PC-3 (cell line): ENCODE data around the gene TMEM18. TPM values are rescaled to one million over a fixed set of nuclear protein-coding genes. Genes with fewer than 3 reads are reported as not detected.

Experiments
- ATAC-seq: fragments of 200-7000 bp; cut with Tn5 transposase; 2 replicates; pipeline ENCODE4 v1.9.1; 2020; ENCODE audit warnings: mild to moderate bottlenecking, moderate library complexity
- BruUV-seq: library from RNA; stranded (reverse); fragments of 400-500 nt; replicated peaks from 2 replicates; lab custom pipeline; 2021; lab: Mats Ljungman, UMichigan
- CTCF ChIA-PET: fragments of 300-600 bp; sonication (Branson Sonifier 250); formaldehyde crosslinking; loops from one replicate; lab custom pipeline; 2022; ENCODE audit warnings: antibody characterized with exemption; lab: Charles Lee
- POLR2A ChIA-PET: fragments of 300-600 bp; sonication (Branson Sonifier 250); formaldehyde crosslinking; loops from one replicate; lab custom pipeline; 2022; ENCODE audit warnings: antibody characterized with exemption; ENCODE audit not compliant: unreplicated experiment; lab: Charles Lee
- DNase-seq: peaks from one replicate; pipeline ENCODE4 v3.0.0-alpha.2; 2015
- H2AFZ ChIP-seq: fragments of 300-600 bp; sonication (generic); 2 replicates; pipeline ENCODE4 v1.6.0; 2016; ENCODE audit warnings: antibody characterized with exemption, low read length
- H3F3A ChIP-seq: fragments of 300-600 bp; sonication (generic); one replicate; pipeline ENCODE4 v1.6.0; 2017; ENCODE audit warnings: antibody characterized with exemption, low read length, control low read depth, mild to moderate bottlenecking; ENCODE audit not compliant: unreplicated experiment
- H3K27ac ChIP-seq: fragments of 300-600 bp; sonication (generic); 2 replicates; pipeline ENCODE4 v1.5.1; 2016; ENCODE audit warnings: mild to moderate bottlenecking, low read length
- H3K27me3 ChIP-seq: fragments of 300-600 bp; sonication (generic); 2 replicates; pipeline ENCODE4 v1.6.1; 2016; ENCODE audit warnings: low read length, mixed read lengths
- H3K36me3 ChIP-seq: fragments of 300-600 bp; sonication (generic); 2 replicates; pipeline ENCODE4 v1.6.1; 2016; ENCODE audit warnings: low read depth, mixed run types, low read length, mixed read lengths
- H3K4me1 ChIP-seq: fragments of 300-600 bp; sonication (generic); 2 replicates; pipeline ENCODE4 v1.5.1; 2016; ENCODE audit warnings: low read length; ENCODE audit not compliant: insufficient read depth
- H3K4me2 ChIP-seq: fragments of 300-600 bp; sonication (generic); 2 replicates; pipeline ENCODE4 v1.6.0; 2016; ENCODE audit warnings: low read length
- H3K4me3 ChIP-seq: fragments of 300-600 bp; sonication (generic); 2 replicates; pipeline ENCODE4 v1.5.1; 2016; ENCODE audit warnings: mild to moderate bottlenecking, low read length, mixed read lengths
- H3K79me2 ChIP-seq: fragments of 300-600 bp; sonication (generic); 2 replicates; pipeline ENCODE4 v1.6.1; 2017; ENCODE audit warnings: low read length, mixed read lengths
- H3K9ac ChIP-seq: fragments of 300-600 bp; sonication (generic); 2 replicates; pipeline ENCODE4 v1.6.0; 2016; ENCODE audit warnings: mild to moderate bottlenecking, low read length
- H3K9me2 ChIP-seq: fragments of 300-600 bp; sonication (generic); replicated peaks from 2 replicates; pipeline ENCODE4 v1.6.1; 2016; ENCODE audit warnings: mixed run types, low read length, mixed read lengths
- H3K9me3 ChIP-seq: fragments of 300-600 bp; sonication (generic); 2 replicates; pipeline ENCODE4 v1.6.1; 2016; ENCODE audit warnings: low read length, mixed read lengths
- H4K20me1 ChIP-seq: fragments of 300-600 bp; sonication (generic); 2 replicates; pipeline ENCODE4 v1.6.1; 2016; ENCODE audit warnings: low read length, mixed read lengths
- CTCF ChIP-seq: fragments of 300-600 bp; sonication (generic); conservative IDR thresholded peaks from 2 replicates; pipeline ENCODE4 v1.5.1; 2017; ENCODE audit warnings: antibody characterized with exemption, low read depth, mild to moderate bottlenecking, low read length
- EZH2 ChIP-seq: fragments of 300-600 bp; sonication (generic); IDR thresholded peaks from one replicate; pipeline ENCODE4 v1.6.1; 2017; ENCODE audit warnings: antibody characterized with exemption, mild to moderate bottlenecking, low read length; ENCODE audit not compliant: unreplicated experiment
- EZH2phosphoT487 ChIP-seq: fragments of 300-600 bp; sonication (generic); IDR thresholded peaks from 2 replicates; pipeline ENCODE4 v1.6.1; 2018; ENCODE audit warnings: mild to moderate bottlenecking, antibody characterized with exemption, low read length, borderline replicate concordance
- intact Hi-C: fragments of 100-400 bp; cut with micrococcal nuclease; formaldehyde crosslinking; loops from 2 replicates; pipeline ENCODE4 v1.9.0; 2023
- total RNA-seq: library from RNA; depleted of rRNA; stranded (reverse); fragments of >200 nt; gene quantifications from 2 replicates; pipeline ENCODE4 v1.2.3, GENCODE V29; 2014

TMEM18 gene
- total RNA-seq, 1 experiment from 2014 or later: 25.5 TPM

- DNase-seq: no peak
- Histone ChIP-seq H3K9me3 (no peaks in the 10 kb centered on the region), H2AFZ (no peak overlapping the region), H3K27me3 (no peaks in the 10 kb centered on the region), H3K36me3 (peaks cover 44% of the 10 kb centered on the region), H3K4me1 (peaks cover 41% of the 10 kb centered on the region), H3K9ac (no peak overlapping the region), H3K27ac (no peak overlapping the region), H3K79me2 (peaks cover 32% of the 10 kb centered on the region), H4K20me1 (peaks cover 26% of the 10 kb centered on the region), H3K4me2 (no peak overlapping the region), H3F3A (peaks cover 12% of the 10 kb centered on the region), H3K9me2 (no peaks in the 10 kb centered on the region), H3K4me3 (no peak overlapping the region)
- POLR2A ChIA-PET: no interaction called here
- intact Hi-C loops: loop anchor here (10.0 kb wide), 2 partner anchors 406 to 1064 kb away; partner anchors contain the start of genes ACP1 and SH3YL1
- no TSS peak for BruUV-seq
- ATAC-seq: no peak
- TF ChIP-seq EZH2phosphoT487: no peak
- TF ChIP-seq CTCF: no peak
- TF ChIP-seq EZH2: no peak
- CTCF ChIA-PET: no interaction called here
Observed at GRCh38 chr2:670637-671036, 6.6 kb downstream of the TMEM18 start.

GRCh38 chr2:669323-669722 lies 7.9 kb downstream of the TMEM18 start:
- Histone ChIP-seq H3K9me2 (no peaks in the 10 kb centered on the region), H3K79me2 (peaks cover 18% of the 10 kb centered on the region), H3K9ac (no peak overlapping the region), H3K4me2 (no peak overlapping the region), H2AFZ (no peak overlapping the region), H4K20me1 (peaks cover 13% of the 10 kb centered on the region), H3K27me3 (no peaks in the 10 kb centered on the region), H3K9me3 (no peaks in the 10 kb centered on the region), H3K4me3 (no peak overlapping the region), H3K36me3 (peaks cover 36% of the 10 kb centered on the region), H3K27ac (no peak overlapping the region), H3F3A (peaks cover 3% of the 10 kb centered on the region), H3K4me1 (peaks cover 28% of the 10 kb centered on the region)
- no TSS peak for BruUV-seq
- no peak for TF ChIP-seq CTCF
- TF ChIP-seq EZH2: no peak
- TF ChIP-seq EZH2phosphoT487: no peak
- CTCF ChIA-PET: no interaction called here
- ATAC-seq (peak; percentile 36), DNase-seq (peak; percentile 55)
- POLR2A ChIA-PET: no interaction called here
- intact Hi-C loops: loop anchor here (5.0 kb wide), 1 partner anchor 37 kb away; no protein-coding TSS in a partner anchor

- ATAC-seq: no peak
- H3K36me3 ChIP-seq: peaks cover 36% of the 10 kb centered on the region
- BruUV-seq: no TSS peak
- no peak overlapping the region for H2AFZ ChIP-seq
- no peaks in the 10 kb centered on the region for H3K27me3 ChIP-seq
- TF ChIP-seq CTCF: no peak
- TF ChIP-seq EZH2: no peak
- no peak for TF ChIP-seq EZH2phosphoT487
- peaks cover 10% of the 10 kb centered on the region for H3K79me2 ChIP-seq
- no peak overlapping the region for H3K27ac ChIP-seq
- H3K9ac ChIP-seq: no peak overlapping the region
- intact Hi-C loops: loop anchor here (2.0 to 5.0 kb wide), 2 partner anchors 36 to 139 kb away; no protein-coding TSS in a partner anchor
- H3F3A ChIP-seq: no peaks in the 10 kb centered on the region
- H3K4me3 ChIP-seq: no peak overlapping the region
- no peaks in the 10 kb centered on the region for H3K9me3 ChIP-seq
- peaks cover 15% of the 10 kb centered on the region for H3K4me1 ChIP-seq
- no peak for DNase-seq
- ChIA-PET CTCF (no interaction called here), POLR2A (no interaction called here)
- H4K20me1 ChIP-seq: peaks cover 5% of the 10 kb centered on the region
- no peak overlapping the region for H3K4me2 ChIP-seq
- no peaks in the 10 kb centered on the region for H3K9me2 ChIP-seq
Observed at GRCh38 chr2:668000-668398, 9.2 kb downstream of the TMEM18 start.
